Vagina (tissue), 2 donors: ENCODE measurements around the gene EPN2.

Source experiments
- CTCF ChIP-seq, 3 experiments: fragments of 450-650 bp in 2 of 3; fragments of 200-600 bp in 1 of 3; sonication (generic) in 1 of 3; IDR thresholded peaks; one replicate each; pipeline ENCODE4 v1.5.1; 2017 to 2019; ENCODE audit warnings: antibody characterized with exemption in 3 of 3, mild to moderate bottlenecking in 2 of 3, moderate library complexity in 2 of 3
- POLR2A ChIP-seq, 2 donors: fragments of 450-650 bp; IDR thresholded peaks; one replicate each; pipeline ENCODE4 v1.6.1; 2017; ENCODE audit warnings: antibody characterized with exemption in 2 of 2, mild to moderate bottlenecking in 2 of 2, moderate library complexity in 2 of 2

- TF ChIP-seq CTCF (IDR thresholded peaks at IDR 0.05) (no peak), POLR2A (IDR thresholded peaks at IDR 0.05) (no peak)
Observed at GRCh38 chr17:19376811-19377210, 139.6 kb downstream of the EPN2 start.
